Coronary artery (tissue), 2 donors: ENCODE measurements around the gene MAGI2.

Source experiments
- DNase-seq: peaks from one replicate; pipeline ENCODE4 v3.0.0-alpha.2; 2017; ENCODE audit warnings: low spot score
- H3K27ac ChIP-seq, 2 donors: fragments of 200-600 bp; sonication (generic); one replicate each; pipeline ENCODE4 v1.5.1; 2016 to 2019
- H3K4me3 ChIP-seq: fragments of 200-600 bp; sonication (generic); 2 replicates; pipeline ENCODE4 v1.5.1; 2016; ENCODE audit warnings: mild to moderate bottlenecking, moderate library complexity
- CTCF ChIP-seq: fragments of 200-600 bp; sonication (generic); IDR thresholded peaks from one replicate; pipeline ENCODE4 v1.5.1; 2019; ENCODE audit warnings: antibody characterized with exemption

The MAGI2 gene

DNA sequence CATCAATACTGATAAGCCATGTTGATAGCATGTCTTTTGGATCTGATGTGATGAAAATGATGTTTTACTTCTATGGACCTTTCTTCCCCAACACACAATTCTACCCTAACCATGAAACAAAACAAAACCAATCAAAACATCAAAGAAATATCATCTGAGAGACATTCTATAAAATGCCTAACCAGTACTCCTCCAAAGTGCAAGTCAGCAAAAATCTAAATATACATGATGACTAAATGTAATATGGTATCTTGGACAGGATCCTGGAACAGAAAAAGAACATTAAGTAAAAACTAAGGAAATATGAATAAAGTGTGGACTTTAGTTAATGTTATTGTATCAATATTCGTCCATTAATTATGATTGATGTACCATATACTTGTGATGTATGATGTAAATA is 625.1 kb downstream of the MAGI2 start:
- H3K27ac ChIP-seq = no peak overlapping the region
- no peak overlapping the region for H3K4me3 ChIP-seq
- no peak for DNase-seq
- no peak for TF ChIP-seq CTCF

GRCh38 chr7:78803501-78804127 is 649.9 kb downstream of the MAGI2 start:
- no peak overlapping the region for H3K4me3 ChIP-seq
- no peak for DNase-seq
- no peak for TF ChIP-seq CTCF
- H3K27ac ChIP-seq = no peak overlapping the region

DNA sequence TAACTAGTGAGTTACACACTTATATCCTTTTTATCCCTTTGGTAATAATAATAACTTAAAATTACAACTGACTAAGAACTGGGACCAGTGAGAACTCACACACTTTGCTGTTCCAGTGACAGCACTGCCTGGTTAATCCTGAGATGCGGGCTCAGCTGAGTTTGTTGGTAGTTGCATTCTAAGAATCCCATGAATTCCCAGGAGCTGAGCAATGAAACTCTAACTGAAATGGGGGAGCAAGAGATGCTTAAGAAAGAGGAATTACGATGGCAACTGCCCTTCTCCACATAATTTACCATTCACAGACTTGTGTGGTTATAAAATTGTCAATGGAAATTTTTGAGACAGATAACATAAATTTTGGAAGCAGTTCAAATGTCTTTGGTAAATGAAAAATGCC is 659.4 kb downstream of the MAGI2 start:
- DNase-seq = no peak
- TF ChIP-seq CTCF = no peak

DNA sequence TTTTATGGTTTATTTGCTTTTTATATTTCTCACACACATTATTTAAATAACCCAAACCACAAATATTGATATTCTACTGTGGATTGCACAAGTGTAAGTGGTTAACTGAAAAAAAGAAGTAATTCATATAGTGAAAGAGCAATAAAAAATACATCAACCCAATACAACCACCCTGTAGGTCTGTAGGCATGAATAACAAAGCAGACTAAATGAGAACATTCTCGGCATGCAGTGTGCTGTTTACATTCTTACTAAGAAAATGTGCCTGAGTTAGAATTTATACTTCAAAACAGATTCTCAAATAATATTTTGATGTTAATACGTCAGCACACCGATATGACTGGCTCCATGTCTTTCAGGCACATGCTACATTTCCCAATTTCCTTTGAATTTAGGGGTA is 660.8 kb downstream of the MAGI2 start:
- TF ChIP-seq CTCF = no peak
- no peak for DNase-seq
- Histone ChIP-seq H3K4me3 (no peak overlapping the region), H3K27ac (no peak overlapping the region)

More for the DNA sequence above, 659.4 kb downstream of the MAGI2 start:
- Histone ChIP-seq H3K4me3 (no peak overlapping the region), H3K27ac (no peak overlapping the region)

GRCh38 chr7:78792006-78792405 is 661.5 kb downstream of the MAGI2 start:
- Histone ChIP-seq H3K27ac (no peak overlapping the region), H3K4me3 (no peak overlapping the region)
- DNase-seq = no peak
- no peak for TF ChIP-seq CTCF

DNA sequence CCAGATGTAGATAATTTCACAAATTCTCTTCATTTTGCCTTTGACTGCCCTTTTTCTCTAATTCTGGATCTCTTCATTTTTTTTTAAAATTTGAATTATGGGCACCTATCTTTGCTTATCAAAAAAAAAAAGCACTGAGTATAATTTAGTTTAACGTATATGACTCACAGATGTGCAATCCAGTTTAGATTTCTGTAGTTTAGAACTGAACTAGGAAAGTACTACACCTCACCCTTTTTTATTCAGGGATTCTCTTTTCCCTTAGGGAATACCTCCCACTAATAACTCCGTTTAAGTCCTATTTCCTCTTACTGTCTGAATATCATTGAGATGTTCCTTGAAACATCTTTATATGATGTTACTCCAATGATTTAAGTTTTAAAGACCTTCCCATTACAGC is 665.0 kb downstream of the MAGI2 start:
- no peak overlapping the region for H3K27ac ChIP-seq
- DNase-seq = no peak
- H3K4me3 ChIP-seq = no peak overlapping the region
- no peak for TF ChIP-seq CTCF

DNA sequence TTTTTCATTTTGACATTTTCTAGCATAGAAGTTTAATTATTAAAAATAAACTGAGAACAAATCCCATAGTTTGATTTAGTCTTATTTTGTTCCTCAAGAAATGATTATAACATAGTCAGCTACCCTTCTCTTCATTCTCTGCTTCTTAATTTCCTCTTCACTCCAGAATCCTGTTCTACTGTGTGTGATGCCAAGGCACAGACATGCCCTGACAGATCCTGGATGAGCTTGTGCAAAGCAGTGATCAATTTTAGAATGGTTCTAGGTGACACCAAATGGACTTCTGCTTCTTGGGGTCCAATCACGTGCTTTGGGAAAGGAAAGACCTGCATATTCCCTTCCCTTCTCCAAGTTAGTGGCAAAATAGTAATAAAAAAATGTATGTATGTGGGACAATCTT is 665.6 kb downstream of the MAGI2 start:
- no peak for DNase-seq
- no peak overlapping the region for H3K27ac ChIP-seq
- H3K4me3 ChIP-seq = no peak overlapping the region
- no peak for TF ChIP-seq CTCF
